Hippocampal formation (tissue), 2 donors: Measurements from ENCODE around the gene MAX.

Experiments used
- DNase-seq, 2 donors: peaks; one replicate each; lab custom pipeline; 2025; lab: John Stamatoyannopoulos, UW

MAX gene

GRCh38 chr14:65102441-65103149, at the start of gene MAX:
TSS of gene MAX (minus strand) at chr14:65102517. CDS start at chr14:65102339, 178 bp downstream.
- DNase-seq = peak; percentile 99

DNA sequence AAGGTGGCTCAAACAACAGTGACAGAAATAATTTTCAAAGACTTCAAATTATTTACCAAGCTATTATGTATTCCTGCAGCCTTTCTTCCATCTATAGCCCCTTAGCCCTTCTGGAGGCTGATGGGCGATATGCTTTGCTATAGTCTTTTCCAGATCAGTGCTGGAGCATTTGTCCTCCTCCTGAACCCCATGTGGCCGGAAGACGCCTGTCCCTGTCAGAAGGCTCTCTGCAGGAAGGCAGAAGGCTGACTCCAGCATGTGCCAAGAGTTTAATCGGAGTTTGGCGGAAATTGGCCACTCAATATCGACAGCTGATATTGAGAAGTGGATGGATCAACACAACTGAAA, 49.3 kb upstream of the MAX start:
- DNase-seq = no peak

DNA sequence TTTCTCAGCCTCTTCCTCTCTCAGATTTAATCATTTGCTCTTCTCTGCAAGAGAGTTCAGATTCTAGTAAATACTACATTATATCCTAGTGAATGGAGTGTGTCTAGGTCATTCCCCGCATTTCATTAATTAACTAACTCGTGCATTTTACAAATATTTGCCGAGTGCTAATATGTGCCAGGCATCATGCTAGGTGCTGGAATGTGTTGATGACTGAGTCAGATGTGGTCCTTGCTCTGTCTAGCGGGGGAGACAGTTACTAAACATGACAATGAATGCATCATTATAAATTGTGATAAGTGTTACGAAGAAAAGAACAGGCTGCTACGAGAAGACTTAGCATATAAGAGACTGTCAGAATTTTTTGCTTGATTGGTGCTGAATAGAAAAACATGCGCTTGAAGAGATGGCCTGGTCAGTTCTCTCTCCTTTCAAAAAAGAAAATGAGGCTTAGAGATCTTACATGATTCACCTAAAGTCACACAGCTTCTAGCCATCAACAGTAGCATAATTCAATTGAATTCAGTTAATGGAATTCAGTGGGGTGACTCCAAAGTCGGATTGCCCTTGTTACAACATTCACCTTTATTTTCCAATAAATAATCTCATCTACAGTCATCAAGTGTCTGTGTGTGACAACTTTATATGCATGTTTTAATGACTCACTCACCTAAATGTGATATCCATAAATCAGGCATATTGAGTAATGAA, 48.7 kb upstream of the MAX start:
- DNase-seq = no peak

DNA sequence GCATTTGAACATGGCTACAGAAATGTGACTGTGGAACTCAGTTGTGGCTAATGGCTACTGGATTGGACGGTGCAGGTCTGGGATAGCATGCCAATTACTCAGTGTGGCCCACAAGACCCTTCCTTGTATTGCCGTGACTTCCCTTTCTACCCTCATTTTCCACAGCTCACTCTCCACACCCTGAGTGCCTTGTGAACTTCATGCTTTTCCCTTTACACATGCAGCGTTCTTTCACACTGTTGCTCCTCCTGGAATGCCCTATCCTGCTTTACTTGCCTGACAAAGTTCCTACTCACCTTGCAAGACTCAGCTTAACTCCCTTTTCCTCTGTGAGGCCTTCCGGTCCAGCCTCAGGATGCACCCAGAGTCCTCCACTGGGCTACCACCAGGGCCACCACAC, 46.8 kb upstream of the MAX start:
- DNase-seq = no peak

GRCh38 chr14:65144170-65144569, 41.9 kb upstream of the MAX start:
- DNase-seq = no peak

DNA sequence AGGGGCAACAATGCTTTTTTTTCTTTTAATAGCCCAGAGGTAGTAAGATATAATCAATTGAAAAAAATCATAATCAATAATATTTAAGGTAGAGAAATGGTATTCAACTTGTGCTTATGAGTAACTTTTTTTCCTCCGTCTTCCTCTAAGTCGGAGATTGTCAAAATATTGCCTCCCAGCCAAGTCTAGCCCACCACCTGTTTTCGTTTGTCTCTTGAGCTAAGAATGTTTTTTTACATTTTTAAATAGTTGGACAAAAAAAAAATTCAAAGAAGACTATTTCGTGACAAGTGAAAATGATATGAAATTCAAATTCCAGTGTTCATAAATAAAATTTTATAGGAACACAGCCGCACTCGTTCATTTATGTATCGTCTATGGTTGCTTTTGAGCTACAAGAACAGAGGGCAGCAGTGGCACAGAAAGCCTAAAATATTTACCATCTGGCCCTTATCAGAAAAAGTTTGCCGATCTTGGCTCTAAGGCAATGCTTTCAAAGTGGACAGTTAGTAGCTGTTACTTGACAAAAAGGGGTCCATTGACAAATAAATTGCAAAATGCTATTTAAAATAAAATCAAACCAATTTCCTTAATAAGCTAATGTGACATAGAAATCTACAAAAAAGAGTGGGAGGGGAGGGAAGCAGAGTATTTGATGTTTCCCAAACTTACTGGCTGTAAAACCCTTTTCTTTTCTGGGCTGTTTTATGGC, 40.8 kb upstream of the MAX start:
- no peak for DNase-seq

GRCh38 chr14:65142429-65142828, 40.1 kb upstream of the MAX start:
- no peak for DNase-seq

GRCh38 chr14:65141523-65141922, 39.2 kb upstream of the MAX start:
- no peak for DNase-seq

DNA sequence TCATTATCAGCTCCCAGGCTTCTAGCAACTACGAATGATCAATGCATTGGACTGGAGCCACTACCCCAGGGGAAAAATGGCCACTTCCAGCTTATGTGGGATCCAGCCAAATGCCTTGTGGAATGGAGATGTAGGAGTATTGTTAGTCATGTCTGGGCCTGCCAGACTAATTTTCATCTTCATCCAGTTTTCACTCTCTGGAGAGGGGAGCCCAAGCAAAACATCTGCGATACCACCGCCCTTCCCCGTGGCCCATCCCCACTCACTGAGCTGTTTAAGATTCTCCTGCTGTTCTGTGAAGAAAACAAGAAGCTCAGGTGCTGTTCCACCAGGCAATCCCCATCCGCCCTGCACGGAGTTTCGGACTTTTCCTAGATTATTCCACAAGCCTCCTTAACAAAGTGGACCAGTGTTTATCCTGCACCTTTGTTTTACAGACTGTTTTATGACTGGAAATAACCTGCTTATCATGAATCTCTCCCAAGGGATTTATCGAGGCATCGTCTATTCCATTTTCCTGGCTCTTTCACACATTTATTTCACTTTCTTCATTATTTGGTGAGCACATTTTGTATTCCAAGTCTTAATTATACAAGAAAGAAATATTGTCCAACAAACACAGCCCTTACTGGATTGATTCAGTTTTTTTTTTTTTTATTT, 35.5 kb upstream of the MAX start:
- DNase-seq = no peak

GRCh38 chr14:65134651-65135579, 32.6 kb upstream of the MAX start:
- DNase-seq = no peak

GRCh38 chr14:65132855-65133254, 30.5 kb upstream of the MAX start:
- no peak for DNase-seq

DNA sequence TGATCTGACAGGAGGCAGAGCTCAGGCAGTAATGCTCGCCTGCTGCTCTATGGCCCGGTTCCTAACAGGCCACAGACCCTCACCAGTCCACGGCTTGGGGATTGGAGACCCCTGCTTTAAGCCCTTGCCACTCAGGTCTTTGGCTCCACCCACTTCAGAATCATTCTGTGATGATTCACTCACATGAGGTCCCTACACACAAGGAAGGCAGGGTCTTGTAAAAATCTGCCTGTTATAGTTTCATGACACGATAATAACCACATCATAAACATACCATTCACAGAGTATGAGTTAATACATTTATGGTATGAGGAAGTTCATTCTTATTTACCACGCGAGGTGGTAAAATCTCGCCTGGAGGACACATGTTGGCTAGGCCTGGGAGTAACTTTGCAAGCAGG, 29.0 kb upstream of the MAX start:
- no peak for DNase-seq

- DNase-seq = no peak
Measured at GRCh38 chr14:65128096-65128495, 25.8 kb upstream of the MAX start.

DNA sequence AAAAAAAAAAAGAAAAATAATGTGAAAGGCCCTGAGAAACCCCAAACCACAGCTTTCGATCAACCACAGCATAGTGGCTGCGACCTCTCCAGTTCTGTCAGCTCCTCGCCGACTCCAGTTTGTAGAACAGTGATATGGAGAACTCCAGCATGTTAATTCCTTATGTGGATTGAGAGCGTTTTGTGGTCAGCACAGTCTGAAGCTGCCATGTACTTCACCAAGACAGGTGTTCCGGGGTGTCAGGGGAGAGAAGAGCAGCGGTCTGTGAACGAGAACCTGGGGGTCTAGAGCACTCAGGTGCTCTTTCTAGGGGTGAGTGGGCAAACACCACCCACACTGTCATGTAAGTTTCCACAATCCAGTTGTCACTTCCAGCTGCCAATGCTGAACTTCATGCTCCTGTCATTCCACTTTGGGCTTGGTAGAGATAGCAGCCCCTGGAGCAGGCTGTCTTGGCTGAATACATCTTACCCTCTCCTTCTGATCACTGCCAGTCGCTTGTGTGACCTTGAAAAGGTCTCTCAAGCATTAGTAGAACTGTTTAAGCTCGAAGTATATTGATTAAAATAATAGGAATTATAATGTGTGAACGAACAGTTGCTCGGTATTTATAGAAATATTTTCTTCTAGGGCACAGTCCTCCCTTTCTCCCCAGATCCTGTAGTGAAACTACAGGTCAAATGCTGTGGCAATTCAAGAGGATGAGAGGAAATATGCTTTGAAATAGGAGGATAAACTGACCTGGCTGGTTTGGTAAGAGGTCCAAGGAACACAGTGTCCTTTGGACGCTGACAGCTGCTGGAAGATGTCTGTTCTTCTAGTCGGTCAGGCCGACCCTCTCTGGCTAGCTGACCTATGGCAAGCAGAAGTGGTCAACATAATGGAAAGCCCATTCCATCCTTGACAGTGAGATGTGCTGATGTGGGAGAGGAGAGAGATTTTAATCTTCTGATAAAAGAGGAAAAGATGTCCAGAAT, 15.7 kb upstream of the MAX start:
- no peak for DNase-seq

GRCh38 chr14:65115615-65116014, 13.3 kb upstream of the MAX start:
- DNase-seq = no peak

GRCh38 chr14:65110525-65110924, 8.2 kb upstream of the MAX start:
- DNase-seq = no peak

GRCh38 chr14:65109357-65109756, 7.0 kb upstream of the MAX start:
- no peak for DNase-seq

- no peak for DNase-seq
Measured at GRCh38 chr14:65107200-65107599, 4.9 kb upstream of the MAX start.

DNA sequence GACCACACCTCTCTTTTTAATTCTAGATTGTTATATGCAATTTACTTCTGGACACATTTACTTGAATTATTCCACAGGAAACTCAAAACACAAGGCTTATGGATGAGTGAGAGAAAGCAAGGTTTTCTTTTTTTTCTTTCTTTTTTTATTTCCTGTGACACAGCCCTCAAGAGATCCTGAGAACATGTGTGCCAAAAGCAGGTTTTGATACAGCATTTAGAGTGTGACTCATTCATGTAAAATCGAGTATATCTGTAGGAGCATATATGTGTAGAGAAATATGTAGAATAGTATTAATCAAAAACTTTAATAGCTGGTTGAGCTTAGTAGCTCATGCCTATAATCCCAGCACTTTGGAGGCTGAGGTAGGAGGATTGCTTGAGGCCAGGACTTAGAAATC, 4.4 kb upstream of the MAX start:
- DNase-seq = no peak

DNA sequence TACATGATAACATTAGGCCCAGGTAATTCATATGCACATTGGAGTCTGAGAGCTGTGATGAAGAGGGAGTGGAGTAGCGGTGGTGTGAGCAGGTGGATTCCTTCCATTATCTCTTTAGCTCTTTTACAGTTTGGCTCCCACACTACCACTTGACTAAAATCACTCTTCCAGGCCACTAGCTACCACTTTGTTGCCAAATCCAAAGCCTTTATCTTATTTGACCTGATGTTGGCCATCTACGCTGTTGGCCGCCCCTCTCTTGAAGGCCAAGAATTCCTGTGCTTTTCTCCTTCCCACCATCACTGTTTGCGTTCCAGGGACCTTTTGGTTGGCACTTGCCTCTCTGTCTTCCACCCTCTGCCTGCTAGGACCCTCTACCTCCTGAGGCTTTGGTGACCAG, 4.0 kb upstream of the MAX start:
- DNase-seq = no peak
